ENCODE results near the gene MSH5. TPM values are rescaled to one million over a fixed set of nuclear protein-coding genes. Genes with fewer than 3 reads are reported as not detected.

The MSH5 gene
- total and polyA plus RNA-seq, 9 donors, result 4.8 to 19.1 (median 9.1) TPM

DNA sequence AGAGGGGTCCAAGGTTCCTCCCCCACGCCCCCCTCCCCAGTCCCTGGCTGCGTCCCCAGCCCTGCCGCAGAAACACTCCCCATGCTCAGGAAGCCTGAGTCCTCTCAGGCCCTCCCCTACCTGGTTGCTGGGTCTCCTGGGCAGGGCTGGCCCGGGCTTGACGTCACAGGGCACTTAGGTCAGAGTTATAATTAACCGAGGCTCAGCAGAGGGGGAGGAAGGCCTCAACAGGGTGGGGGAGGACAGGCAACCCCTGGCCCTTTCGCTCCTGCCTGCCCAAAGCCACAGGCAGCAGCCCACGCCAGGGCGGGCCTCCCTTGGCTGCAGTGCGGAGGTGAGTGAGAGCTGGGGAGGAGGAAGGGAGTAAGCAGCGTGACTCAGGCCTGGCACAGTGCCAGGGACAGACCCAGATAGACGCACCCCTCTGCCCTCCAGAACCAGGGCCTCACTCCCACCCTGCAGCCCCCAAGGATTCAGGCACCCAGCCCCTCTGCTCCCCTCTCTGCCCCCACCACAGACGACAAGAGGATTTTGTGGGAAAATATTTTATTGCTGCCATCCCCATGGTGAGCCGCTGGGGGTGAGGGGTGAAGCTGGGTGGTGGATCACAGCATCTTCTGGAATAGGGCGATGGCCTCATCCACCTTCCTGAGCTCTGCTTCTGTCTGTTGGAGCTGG, 37.3 kb downstream of the MSH5 start, which contains the start of gene VWA7:
VWA7 (minus strand) TSS at position 340 of the 678 bp plus-strand sequence. CDS start 549 bp downstream, outside the sequence.
- peak within 1 kb of the TSS; percentile 22 to 33 for H3K27ac ChIP-seq
- H3K27me3 ChIP-seq, result no peaks in the 10 kb centered on the region
- 8 to 12% (median 9%) methylated on average over 15 of the region's 15 CpGs for WGBS, 3 donors
- peak; percentile 75 to 87 (median 84) for DNase-seq
- no peaks in the 10 kb centered on the region for H3K9me3 ChIP-seq
- intact Hi-C loops (cut with DNase I), result no loop called here
- H3K4me1 ChIP-seq (ENCODE audit: insufficient read depth), result peaks cover 11% of the 10 kb centered on the region
- H3K36me3 ChIP-seq, result no peaks in the 10 kb centered on the region
- H3K4me3 ChIP-seq, result no peak within 1 kb of the TSS
- TF ChIP-seq, protein P1, sequence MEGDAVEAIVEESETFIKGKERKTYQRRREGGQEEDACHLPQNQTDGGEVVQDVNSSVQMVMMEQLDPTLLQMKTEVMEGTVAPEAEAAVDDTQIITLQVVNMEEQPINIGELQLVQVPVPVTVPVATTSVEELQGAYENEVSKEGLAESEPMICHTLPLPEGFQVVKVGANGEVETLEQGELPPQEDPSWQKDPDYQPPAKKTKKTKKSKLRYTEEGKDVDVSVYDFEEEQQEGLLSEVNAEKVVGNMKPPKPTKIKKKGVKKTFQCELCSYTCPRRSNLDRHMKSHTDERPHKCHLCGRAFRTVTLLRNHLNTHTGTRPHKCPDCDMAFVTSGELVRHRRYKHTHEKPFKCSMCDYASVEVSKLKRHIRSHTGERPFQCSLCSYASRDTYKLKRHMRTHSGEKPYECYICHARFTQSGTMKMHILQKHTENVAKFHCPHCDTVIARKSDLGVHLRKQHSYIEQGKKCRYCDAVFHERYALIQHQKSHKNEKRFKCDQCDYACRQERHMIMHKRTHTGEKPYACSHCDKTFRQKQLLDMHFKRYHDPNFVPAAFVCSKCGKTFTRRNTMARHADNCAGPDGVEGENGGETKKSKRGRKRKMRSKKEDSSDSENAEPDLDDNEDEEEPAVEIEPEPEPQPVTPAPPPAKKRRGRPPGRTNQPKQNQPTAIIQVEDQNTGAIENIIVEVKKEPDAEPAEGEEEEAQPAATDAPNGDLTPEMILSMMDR (IDR thresholded peaks at IDR 0.05), result no peak
- TF ChIP-seq POLR2A (IDR thresholded peaks at IDR 0.05), result no peak
- no peak for TF ChIP-seq EP300 (IDR thresholded peaks at IDR 0.05)

DNA sequence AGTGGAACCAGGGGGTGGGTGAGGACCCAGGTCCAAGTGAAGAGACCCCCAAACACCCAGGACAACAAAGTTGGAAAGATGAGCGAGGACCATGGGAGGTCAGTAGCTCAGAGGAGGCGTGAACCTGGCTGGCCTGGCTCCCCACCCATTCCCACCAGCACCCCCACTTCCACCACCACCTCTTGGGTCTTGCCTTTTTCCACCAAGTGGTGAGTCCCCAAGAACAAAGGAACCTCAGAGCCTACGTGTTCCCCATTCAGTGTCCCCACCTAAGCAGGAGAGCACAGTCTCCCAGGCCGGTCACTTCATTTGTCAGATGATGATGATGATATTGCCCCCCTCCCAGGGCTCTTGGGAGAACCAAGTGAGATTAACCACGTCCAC, 37.9 kb downstream of the MSH5 start:
- TF ChIP-seq EP300 (IDR thresholded peaks at IDR 0.05) (no peak), POLR2A (IDR thresholded peaks at IDR 0.05) (no peak)
- TF ChIP-seq, protein P1 (IDR thresholded peaks at IDR 0.05), result no peak
- Histone ChIP-seq H3K4me3 (no peak overlapping the region), H3K36me3 (no peaks in the 10 kb centered on the region), H3K4me1 (ENCODE audit: insufficient read depth) (peaks cover 11% of the 10 kb centered on the region), H3K9me3 (no peaks in the 10 kb centered on the region), H3K27me3 (no peaks in the 10 kb centered on the region), H3K27ac (peak overlapping the region; percentile 22 to 33)
- WGBS, 3 donors, result 92 to 94% (median 93%) methylated on average over 5 of the region's 5 CpGs
- intact Hi-C loops (cut with DNase I), result no loop called here
- DNase-seq, result no peak

DNA sequence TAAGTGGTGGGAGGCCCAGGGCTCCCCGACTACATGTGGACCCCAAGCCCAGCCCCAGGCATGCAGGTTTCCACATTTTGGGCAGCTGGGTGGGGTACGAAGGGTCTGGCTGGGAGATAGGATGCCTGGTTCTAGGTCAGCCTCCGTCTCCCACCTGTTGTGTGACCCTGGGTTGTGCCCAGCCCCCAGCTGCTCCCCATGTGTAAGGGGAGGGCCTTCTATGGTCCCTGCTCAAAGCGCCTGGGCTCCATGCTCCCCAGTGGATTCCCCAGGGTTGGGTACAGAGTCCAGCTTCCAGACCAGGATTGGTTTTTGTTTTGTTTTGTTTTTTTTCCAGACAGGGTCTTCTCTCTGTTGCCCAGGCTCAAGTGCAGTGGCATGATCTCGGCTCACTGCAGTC, 38.4 kb downstream of the MSH5 start:
- Histone ChIP-seq H3K9me3 (no peaks in the 10 kb centered on the region), H3K27ac (no peak overlapping the region), H3K36me3 (no peaks in the 10 kb centered on the region), H3K4me1 (ENCODE audit: insufficient read depth) (peaks cover 11% of the 10 kb centered on the region), H3K27me3 (no peaks in the 10 kb centered on the region), H3K4me3 (no peak overlapping the region)
- intact Hi-C loops (cut with DNase I), result no loop called here
- DNase-seq, result no peak
- TF ChIP-seq EP300 (IDR thresholded peaks at IDR 0.05) (no peak), POLR2A (IDR thresholded peaks at IDR 0.05) (no peak)
- TF ChIP-seq, protein P1 (IDR thresholded peaks at IDR 0.05), result no peak
- 92 to 100% (median 97%) methylated on average over 5 of the region's 5 CpGs for WGBS, 3 donors

DNA sequence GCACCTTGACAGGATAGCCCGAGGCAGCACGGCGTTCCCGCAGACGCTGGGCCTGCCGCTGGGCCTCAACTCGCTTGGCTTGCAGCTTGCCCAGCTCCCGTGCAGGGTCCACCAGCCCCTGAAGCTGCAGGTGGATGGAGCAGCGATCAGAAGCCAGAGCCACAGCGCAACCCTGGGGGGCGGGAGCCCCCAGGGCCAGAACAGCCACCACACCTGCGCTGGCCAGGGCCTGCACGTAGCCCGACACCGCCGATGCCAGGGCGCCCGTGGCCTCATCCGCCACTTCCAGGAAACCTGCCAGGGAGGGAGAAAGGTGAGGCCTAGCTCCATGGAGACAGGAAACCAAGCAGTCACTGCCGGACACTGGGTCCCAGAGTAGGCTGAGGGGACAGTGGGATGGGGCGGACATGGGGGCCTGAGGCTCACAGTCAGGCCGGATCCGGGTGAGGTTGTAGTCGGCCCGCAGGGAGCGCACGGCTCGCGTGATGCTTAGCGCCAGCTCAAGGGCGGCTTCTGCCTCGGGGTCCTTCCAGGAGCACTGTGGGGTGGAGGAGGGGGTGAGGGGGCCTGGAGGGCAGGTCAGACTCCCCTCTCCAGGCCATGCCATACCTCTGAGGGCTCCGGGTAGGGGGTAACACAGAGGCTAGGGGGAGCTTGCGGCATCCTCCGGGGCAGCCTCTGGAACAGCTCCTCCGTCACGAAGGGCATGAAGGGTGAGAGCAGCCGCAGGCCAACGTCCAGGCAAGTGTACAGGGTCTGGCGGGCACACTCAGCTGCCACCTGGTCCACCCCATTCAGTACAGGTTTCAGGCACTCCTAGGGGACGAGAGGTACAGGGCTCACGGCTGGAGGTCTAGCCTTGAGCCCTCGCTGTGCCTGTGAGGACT, 39.4 kb downstream of the MSH5 start:
- H3K27me3 ChIP-seq, result no peaks in the 10 kb centered on the region
- intact Hi-C loops (cut with DNase I), result no loop called here
- H3K4me3 ChIP-seq, result no peak overlapping the region
- WGBS, 3 donors, result 89 to 94% (median 93%) methylated on average over 43 of the region's 43 CpGs
- H3K4me1 ChIP-seq (ENCODE audit: insufficient read depth), result peaks cover 11% of the 10 kb centered on the region
- no peaks in the 10 kb centered on the region for H3K36me3 ChIP-seq
- no peaks in the 10 kb centered on the region for H3K9me3 ChIP-seq
- H3K27ac ChIP-seq, result no peak overlapping the region
- DNase-seq, result no peak
- TF ChIP-seq, protein P1 (IDR thresholded peaks at IDR 0.05), result no peak
- no peak for TF ChIP-seq POLR2A (IDR thresholded peaks at IDR 0.05)
- no peak for TF ChIP-seq EP300 (IDR thresholded peaks at IDR 0.05)

Data from ovary (tissue), 9 donors.